ENCODE measurements around the gene SLC66A1. TPM values are rescaled to one million over a fixed set of nuclear protein-coding genes. Genes with fewer than 3 reads are reported as not detected.
"Not testable (repeated sequence)": the region's sequence is repeated elsewhere in the genome, so short reads cannot be mapped to it uniquely, and the experiment has no call there.

The SLC66A1 gene
- total RNA-seq, 6 donors from 2014 or later = 15.6 to 30.3 (median 24.3) TPM

GRCh38 chr1:19272064-19272463 lies 40.1 kb upstream of the SLC66A1 start:
- Histone ChIP-seq H3K4me3 (no peak overlapping the region), H3K9me3 (peaks cover 0 to 3% (median 0%) of the 10 kb centered on the region in 4 donors), H3K4me1 (peaks cover 0 to 6% (median 2%) of the 10 kb centered on the region in 4 donors), H3K27me3 (no peaks in the 10 kb centered on the region), H3K36me3 (no peaks in the 10 kb centered on the region), H3K27ac (no peak overlapping the region)
- TF ChIP-seq POLR2A (IDR thresholded peaks at IDR 0.05) (no peak), EP300 (IDR thresholded peaks at IDR 0.05) (no peak), CTCF (IDR thresholded peaks at IDR 0.05) (no peak), POLR2AphosphoS5 (IDR thresholded peaks at IDR 0.05) (no peak)
- DNase-seq (no peak), ATAC-seq (ENCODE audit: low FRiP score in 2 of 2) (no peak)

GRCh38 chr1:19273106-19273843 lies 38.9 kb upstream of the SLC66A1 start:
- WGBS, 2 donors = 91 to 93% methylated on average over 21 to 22 of the region's 22 CpGs
- ATAC-seq (ENCODE audit: low FRiP score in 2 of 2) = no peak

GRCh38 chr1:19273844-19274531 lies 38.1 kb upstream of the SLC66A1 start:
- peak overlapping the region in 2 of 4 donors; percentile 16 to 20 for H3K4me3 ChIP-seq
- not testable (repeated sequence) for H3K9me3 ChIP-seq, H3K36me3 ChIP-seq, H3K27me3 ChIP-seq, H3K4me1 ChIP-seq, H3K27ac ChIP-seq
- ATAC-seq (ENCODE audit: low FRiP score in 2 of 2) (peak; percentile 9 to 51), DNase-seq (peak in 1 of 2 donors; percentile 79)
- WGBS, 2 donors = 17 to 32% methylated on average over 9 to 11 of the region's 66 CpGs

More at GRCh38 chr1:19273106-19273843, 38.9 kb upstream of the SLC66A1 start:
- H3K27ac ChIP-seq = no peak overlapping the region
- TF ChIP-seq POLR2AphosphoS5 (IDR thresholded peaks at IDR 0.05) (no peak), POLR2A (IDR thresholded peaks at IDR 0.05) (no peak), CTCF (IDR thresholded peaks at IDR 0.05) (no peak), EP300 (IDR thresholded peaks at IDR 0.05) (no peak)
- H3K9me3 ChIP-seq = peaks cover 0 to 3% (median 0%) of the 10 kb centered on the region in 4 donors
- no peaks in the 10 kb centered on the region for H3K36me3 ChIP-seq
- H3K27me3 ChIP-seq = no peaks in the 10 kb centered on the region
- no peak overlapping the region for H3K4me3 ChIP-seq
- DNase-seq = no peak
- peaks cover 0 to 6% (median 2%) of the 10 kb centered on the region in 4 donors for H3K4me1 ChIP-seq

GRCh38 chr1:19274636-19275035 lies 37.5 kb upstream of the SLC66A1 start:
- Histone ChIP-seq H3K27me3 (no peaks in the 10 kb centered on the region), H3K4me1 (peaks cover 0 to 6% (median 2%) of the 10 kb centered on the region in 4 donors), H3K9me3 (peaks cover 0 to 3% (median 0%) of the 10 kb centered on the region in 4 donors), H3K4me3 (no peak overlapping the region), H3K27ac (no peak overlapping the region), H3K36me3 (no peaks in the 10 kb centered on the region)
- WGBS, 2 donors = 95 to 97% methylated on average over 5 of the region's 5 CpGs
- DNase-seq (no peak), ATAC-seq (ENCODE audit: low FRiP score in 2 of 2) (no peak)
- TF ChIP-seq POLR2A (IDR thresholded peaks at IDR 0.05) (no peak), CTCF (IDR thresholded peaks at IDR 0.05) (no peak), POLR2AphosphoS5 (IDR thresholded peaks at IDR 0.05) (no peak)

- no peaks in the 10 kb centered on the region for H3K27me3 ChIP-seq
- no peak overlapping the region for H3K27ac ChIP-seq
- WGBS, 2 donors = 95 to 96% methylated on average over 8 to 9 of the region's 9 CpGs
- no peak for TF ChIP-seq EP300 (IDR thresholded peaks at IDR 0.05)
- TF ChIP-seq CTCF (IDR thresholded peaks at IDR 0.05) = no peak
- no peak for ATAC-seq (ENCODE audit: low FRiP score in 2 of 2)
- peaks cover 0 to 4% (median 0%) of the 10 kb centered on the region in 4 donors for H3K36me3 ChIP-seq
- no peak for DNase-seq
- no peaks in the 10 kb centered on the region for H3K9me3 ChIP-seq
- H3K4me1 ChIP-seq = peaks cover 2 to 7% (median 2%) of the 10 kb centered on the region in 4 donors
- no peak overlapping the region for H3K4me3 ChIP-seq
These were observed 28.2 kb upstream of the SLC66A1 start for GRCh38 chr1:19283891-19284290.
